Mononuclear cell (primary cell): ENCODE results near the gene GABBR2. TPM values are rescaled to one million over a fixed set of nuclear protein-coding genes. Genes with fewer than 3 reads are reported as not detected.

ENCODE experiments used
- H3K27me3 ChIP-seq: 2 replicates; pipeline ENCODE4 v1.6.0; 2011; ENCODE audit warnings: low read length, control low read depth; ENCODE audit not compliant: insufficient read depth
- H3K4me1 ChIP-seq: 2 replicates; pipeline ENCODE4 v1.5.1; 2011; ENCODE audit warnings: mild to moderate bottlenecking, low read length, control low read depth; ENCODE audit not compliant: insufficient read depth
- H3K4me3 ChIP-seq: 2 replicates; pipeline ENCODE4 v1.5.1; 2011; ENCODE audit warnings: mild to moderate bottlenecking, low read length, moderate library complexity
- H3K9me3 ChIP-seq: 2 replicates; pipeline ENCODE4 v1.5.1; 2011; ENCODE audit warnings: low read depth, mild to moderate bottlenecking, control low read depth, low read length
- total RNA-seq: library from RNA; depleted of rRNA; stranded (reverse); fragments of >200 nt; gene quantifications from one replicate; pipeline ENCODE4 v1.2.3, GENCODE V29; 2012

GABBR2 gene
- total RNA-seq, 1 donor, result under 0.01 TPM

DNA sequence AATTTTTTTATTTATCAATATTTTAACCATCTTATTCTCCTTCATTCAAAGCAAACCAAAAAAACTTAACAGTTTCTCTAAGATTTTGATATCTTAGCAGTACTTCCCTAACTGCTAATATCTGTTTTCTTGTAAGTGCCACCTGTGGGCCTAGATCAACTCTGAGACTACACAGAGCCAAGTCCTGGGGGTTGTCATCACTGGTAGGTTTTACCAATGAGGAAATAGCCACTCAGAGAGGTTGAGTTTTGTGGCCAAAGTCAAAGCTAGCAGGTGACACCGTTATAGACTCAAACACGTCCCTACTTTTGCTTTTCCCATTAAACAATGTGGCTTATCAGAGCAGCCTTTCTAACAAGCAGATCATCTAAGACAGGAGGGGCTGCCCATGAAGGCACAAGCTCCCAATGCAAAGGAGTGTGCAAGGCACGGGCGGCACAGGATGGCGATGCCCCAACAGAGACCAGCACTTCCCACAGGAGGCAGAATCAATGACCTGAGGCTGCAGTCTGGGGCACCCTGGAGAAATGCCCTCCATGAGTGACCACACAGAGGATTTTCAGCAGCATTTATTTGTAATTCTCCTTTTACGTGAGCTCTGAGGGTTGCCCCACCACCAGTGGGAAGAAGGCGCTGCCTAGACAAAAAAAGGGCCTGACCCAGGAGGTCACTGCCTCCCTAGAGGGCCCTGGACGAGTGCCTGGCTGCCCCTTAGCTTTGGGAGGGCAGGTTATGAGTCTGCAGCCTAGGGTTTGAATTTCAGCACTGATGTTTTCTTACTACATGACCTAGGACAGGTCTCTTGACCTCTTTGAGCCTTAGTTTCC is 460.7 kb downstream of the GABBR2 start:
- peaks cover 77% of the 10 kb centered on the region for H3K4me1 ChIP-seq
- no peaks in the 10 kb centered on the region for H3K27me3 ChIP-seq
- no peaks in the 10 kb centered on the region for H3K9me3 ChIP-seq
- H3K4me3 ChIP-seq, result no peak overlapping the region

DNA sequence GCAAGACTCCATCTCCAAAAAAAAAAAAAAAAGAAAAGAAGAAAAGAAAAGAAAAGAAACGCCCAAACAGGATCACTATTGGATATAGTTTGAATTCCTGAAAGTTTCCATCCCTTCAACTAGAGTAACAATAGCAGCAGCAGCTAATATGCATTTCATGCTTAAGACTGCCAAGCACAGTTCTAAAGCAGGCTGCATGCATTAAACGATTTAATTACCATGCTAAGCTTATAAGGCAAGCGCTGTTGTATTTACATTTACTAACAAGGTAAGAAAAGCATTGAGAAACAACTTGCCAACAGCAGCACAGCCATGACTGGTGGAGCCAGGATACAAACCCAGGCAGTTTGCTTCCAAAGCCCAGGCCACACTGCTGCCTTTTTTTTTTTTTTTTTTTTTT is 466.3 kb downstream of the GABBR2 start:
- H3K27me3 ChIP-seq, result no peaks in the 10 kb centered on the region
- H3K9me3 ChIP-seq, result no peaks in the 10 kb centered on the region
- H3K4me1 ChIP-seq, result peaks cover 51% of the 10 kb centered on the region

GRCh38 chr9:98241357-98242300 is 467.1 kb downstream of the GABBR2 start:
- peaks cover 49% of the 10 kb centered on the region for H3K4me1 ChIP-seq
- H3K4me3 ChIP-seq, result no peak overlapping the region
- H3K9me3 ChIP-seq, result no peaks in the 10 kb centered on the region
- H3K27me3 ChIP-seq, result no peaks in the 10 kb centered on the region

More for the DNA sequence above, 466.3 kb downstream of the GABBR2 start:
- H3K4me3 ChIP-seq, result no peak overlapping the region

GRCh38 chr9:98240475-98240874 is 468.3 kb downstream of the GABBR2 start:
- H3K4me3 ChIP-seq, result no peak overlapping the region
- H3K27me3 ChIP-seq, result no peaks in the 10 kb centered on the region
- peaks cover 43% of the 10 kb centered on the region for H3K4me1 ChIP-seq
- H3K9me3 ChIP-seq, result no peaks in the 10 kb centered on the region

Other genes starting within 250 kb of the GABBR2 start
- 5.9 TPM for gene ANKS6, start 87.6 kb upstream of the GABBR2 start, total RNA-seq
- 4.5 TPM for gene GALNT12, start 98.7 kb upstream of the GABBR2 start, total RNA-seq
- gene COL15A1, start 235.0 kb upstream of the GABBR2 start, total RNA-seq, result not detected